Prostate gland (tissue), 2 donors: ENCODE results near the gene VAV2.

Experiments used
- CTCF ChIP-seq, 4 experiments: fragments of 200-600 bp in 2 of 4; fragments of 450-650 bp in 2 of 4; sonication (generic) in 2 of 4; IDR thresholded peaks; 1 replicate in 3 of 4; 2 replicates in 1 of 4; pipeline ENCODE4 v1.5.1; 2016 to 2019; ENCODE audit warnings: antibody characterized with exemption in 4 of 4, mild to moderate bottlenecking in 2 of 4, moderate library complexity in 2 of 4
- POLR2AphosphoS5 ChIP-seq: sonication (generic); formaldehyde crosslinking; IDR thresholded peaks from one replicate; pipeline ENCODE4 v1.6.1; 2017; ENCODE audit warnings: antibody characterized with exemption

DNA sequence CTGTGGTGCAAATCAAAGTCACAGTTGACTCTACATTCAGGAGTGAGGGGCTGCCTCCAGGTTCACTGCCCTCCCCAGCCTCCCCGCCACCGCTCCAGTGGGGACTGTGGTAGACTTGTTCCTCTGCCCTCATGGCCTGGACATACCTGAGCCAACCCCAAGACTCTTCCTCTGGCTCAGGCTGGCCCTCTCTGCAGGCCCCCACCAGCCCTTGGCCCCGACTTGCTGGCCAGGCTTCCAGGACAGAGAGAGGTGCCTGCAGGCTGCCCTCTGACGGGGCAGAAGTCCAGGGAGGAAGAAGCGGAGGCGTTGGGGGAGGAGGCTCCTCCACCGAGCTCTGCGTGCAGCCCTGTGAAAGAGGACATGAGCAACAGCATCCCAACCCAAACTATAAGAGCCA lies 251.2 kb downstream of the VAV2 start:
- TF ChIP-seq CTCF (IDR thresholded peaks at IDR 0.05) (no peak), POLR2AphosphoS5 (no peak)
